Liver (tissue), 9 donors: ENCODE measurements around the gene KCNIP4. TPM values are rescaled to one million over a fixed set of nuclear protein-coding genes. Genes with fewer than 3 reads are reported as not detected.

Experiments
- DNase-seq: peaks from one replicate; pipeline ENCODE4 v3.0.0-alpha.2; 2017; ENCODE audit warnings: low spot score
- H3K27ac ChIP-seq, 2 donors: one replicate each; pipeline ENCODE4 v1.7.0; 2013; ENCODE audit warnings: inconsistent platforms in 2 of 2, low read length in 2 of 2, control low read depth in 1 of 2, low read depth in 1 of 2, mild to moderate bottlenecking in 1 of 2
- H3K27me3 ChIP-seq, 4 donors: one replicate each; pipeline versions ENCODE4 v1.6.1 to v1.7.0; 2013; ENCODE audit warnings: low read length in 3 of 4, inconsistent platforms in 1 of 4, mild to moderate bottlenecking in 1 of 4, moderate library complexity in 1 of 4; ENCODE audit not compliant: control insufficient read depth in 4 of 4, insufficient read depth in 4 of 4
- H3K36me3 ChIP-seq, 4 donors: one replicate each; pipeline versions ENCODE4 v1.6.1 to v1.7.0; 2013; ENCODE audit warnings: low read length in 3 of 4, mild to moderate bottlenecking in 3 of 4, low read depth in 1 of 4, moderate library complexity in 1 of 4; ENCODE audit not compliant: control insufficient read depth in 4 of 4, insufficient read depth in 3 of 4
- H3K4me1 ChIP-seq, 4 donors: one replicate each; pipeline versions ENCODE4 v1.6.1 to v1.7.0; 2013; ENCODE audit warnings: low read length in 3 of 4, mild to moderate bottlenecking in 3 of 4, moderate library complexity in 1 of 4; ENCODE audit not compliant: control insufficient read depth in 4 of 4, insufficient read depth in 4 of 4
- H3K4me3 ChIP-seq, 3 donors: one replicate each; pipeline versions ENCODE4 v1.6.1 to v1.7.0; 2013; ENCODE audit warnings: low read length in 3 of 3, control low read depth in 1 of 3, low read depth in 1 of 3, mild to moderate bottlenecking in 1 of 3
- H3K9ac ChIP-seq, 2 donors: one replicate each; pipeline ENCODE4 v1.7.0; 2013; ENCODE audit warnings: low read length in 2 of 2, mild to moderate bottlenecking in 2 of 2, moderate library complexity in 2 of 2, control low read depth in 1 of 2, low read depth in 1 of 2
- H3K9me3 ChIP-seq, 4 donors: one replicate each; pipeline versions ENCODE4 v1.6.1 to v1.7.0; 2013; ENCODE audit warnings: low read length in 3 of 4; ENCODE audit not compliant: control insufficient read depth in 4 of 4
- EGR1 ChIP-seq, 2 donors: IDR thresholded peaks; 2 replicates each; pipeline ENCODE4 v1.6.1; 2016 to 2018; ENCODE audit warnings: antibody characterized with exemption in 2 of 2, low read depth in 2 of 2
- FOXA1 ChIP-seq: IDR thresholded peaks from 2 replicates; pipeline ENCODE4 v1.6.1; 2016; ENCODE audit warnings: antibody characterized with exemption
- FOXA2 ChIP-seq: IDR thresholded peaks from 2 replicates; pipeline ENCODE4 v1.6.1; 2016; ENCODE audit warnings: antibody characterized with exemption
- GABPA ChIP-seq, 2 donors: IDR thresholded peaks in 1 of 2; conservative IDR thresholded peaks in 1 of 2; 2 replicates each; pipeline ENCODE4 v1.6.1; 2016; ENCODE audit warnings: antibody characterized with exemption in 2 of 2, mild to moderate bottlenecking in 1 of 2, moderate library complexity in 1 of 2
- HNF4A ChIP-seq, 2 donors: conservative IDR thresholded peaks; 2 replicates each; pipeline ENCODE4 v1.6.1; 2016; ENCODE audit warnings: antibody characterized with exemption in 2 of 2, mild to moderate bottlenecking in 2 of 2
- HNF4G ChIP-seq: IDR thresholded peaks from 2 replicates; pipeline ENCODE4 v1.6.1; 2016; ENCODE audit warnings: antibody characterized with exemption
- NR2F2 ChIP-seq: IDR thresholded peaks from 2 replicates; pipeline ENCODE4 v1.6.1; 2016; ENCODE audit warnings: antibody characterized with exemption
- RAD21 ChIP-seq, 2 donors: IDR thresholded peaks; 2 replicates each; pipeline ENCODE4 v1.6.1; 2016; ENCODE audit warnings: antibody characterized with exemption in 2 of 2, mild to moderate bottlenecking in 2 of 2
- RXRA ChIP-seq, 2 donors: IDR thresholded peaks; 2 replicates each; pipeline ENCODE4 v1.6.1; 2017 to 2018; ENCODE audit warnings: antibody characterized with exemption in 2 of 2, mild to moderate bottlenecking in 1 of 2
- SP1 ChIP-seq: IDR thresholded peaks from 2 replicates; pipeline ENCODE4 v1.6.1; 2018; ENCODE audit warnings: antibody characterized with exemption, mild to moderate bottlenecking
- TAF1 ChIP-seq: conservative IDR thresholded peaks from 2 replicates; pipeline ENCODE4 v1.6.1; 2016; ENCODE audit warnings: antibody characterized with exemption, mild to moderate bottlenecking
- YY1 ChIP-seq: IDR thresholded peaks from 2 replicates; pipeline ENCODE4 v1.6.1; 2016; ENCODE audit warnings: antibody characterized with exemption, mild to moderate bottlenecking
- WGBS: extraction: QIAGEN DNeasy Blood & Tissue Kit; methylation state at CpG from one replicate; pipeline ENCODE4 v1.1.7; 2013; 5-methylcytosine and 5-hydroxymethylcytosine counted together
- polyA plus RNA-seq, 2 donors: library from polyadenylated mRNA; stranded (reverse) in 1 of 2; unstranded in 1 of 2; fragments of 200-250 nt in 1 of 2; fragments of >200 nt in 1 of 2; fragmentation: Nextera tagmentation in 1 of 2; extraction: Ambion mirVana in 1 of 2; gene quantifications; one replicate each; pipeline versions ENCODE4 v1.2.1 to v1.2.3, GENCODE V29; 2013 to 2015
- total RNA-seq, 2 donors: library from RNA; depleted of rRNA; stranded (reverse); fragments of >200 nt; gene quantifications; one replicate each; pipeline ENCODE4 v1.2.3, GENCODE V29; 2014
- TF ChIP-seq, protein P1 (sequence below): IDR thresholded peaks from 2 replicates; pipeline ENCODE4 v1.6.1; 2016; ENCODE audit warnings: antibody characterized with exemption
- TF ChIP-seq, protein P2 (sequence below): IDR thresholded peaks from 2 replicates; pipeline ENCODE4 v1.6.1; 2016; ENCODE audit warnings: antibody characterized with exemption
- TF ChIP-seq, protein P3 (sequence below): IDR thresholded peaks from 2 replicates; pipeline ENCODE4 v1.6.1; 2016; ENCODE audit warnings: antibody characterized with exemption, mild to moderate bottlenecking
- donor health status: healthy.
- donor health status: healthy.
- donor health status: healthy.
- donor health status: healthy.
- donor health status: healthy.

KCNIP4 gene
- total and polyA plus RNA-seq, 4 donors: 0.08 to 0.14 TPM; not detected in 2

DNA sequence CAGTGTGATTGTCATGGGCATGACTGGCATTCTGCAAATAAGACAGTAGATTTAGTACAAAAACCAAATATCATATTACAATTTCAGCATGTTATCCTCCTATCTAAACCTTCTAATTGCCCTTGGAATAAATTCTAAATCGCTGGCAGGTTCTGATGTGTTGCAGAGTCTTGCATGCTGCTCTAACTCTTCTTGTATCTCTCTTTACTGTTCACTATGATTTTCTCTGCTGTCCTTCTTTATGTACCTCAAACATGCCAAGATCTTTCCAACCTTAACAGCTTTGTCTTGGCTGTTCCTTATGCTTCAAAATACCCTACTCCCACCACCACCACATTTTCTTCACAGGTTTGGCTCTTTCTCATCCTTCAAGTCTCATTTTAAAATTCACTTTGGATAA, 43.0 kb upstream of the KCNIP4 start (continued):
- TF ChIP-seq FOXA2 (no peak), NR2F2 (no peak), HNF4G (no peak), RAD21 (IDR thresholded peaks at IDR 0.05) (no peak), FOXA1 (no peak)
- TF ChIP-seq, protein P1, sequence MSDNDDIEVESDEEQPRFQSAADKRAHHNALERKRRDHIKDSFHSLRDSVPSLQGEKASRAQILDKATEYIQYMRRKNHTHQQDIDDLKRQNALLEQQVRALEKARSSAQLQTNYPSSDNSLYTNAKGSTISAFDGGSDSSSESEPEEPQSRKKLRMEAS: no peak

GRCh38 chr4:21991050-21991449, 42.5 kb upstream of the KCNIP4 start:
- no peaks in the 10 kb centered on the region for H3K36me3 ChIP-seq
- WGBS: 46% methylated on average over 2 of the region's 2 CpGs
- no peak overlapping the region for H3K9ac ChIP-seq
- H3K27ac ChIP-seq: no peak overlapping the region
- no peaks in the 10 kb centered on the region for H3K4me1 ChIP-seq
- no peaks in the 10 kb centered on the region for H3K27me3 ChIP-seq
- peaks cover 0 to 3% (median 0%) of the 10 kb centered on the region in 4 donors for H3K9me3 ChIP-seq
- DNase-seq: no peak
- TF ChIP-seq SP1 (no peak), RAD21 (IDR thresholded peaks at IDR 0.05) (no peak)
- TF ChIP-seq, protein P2, sequence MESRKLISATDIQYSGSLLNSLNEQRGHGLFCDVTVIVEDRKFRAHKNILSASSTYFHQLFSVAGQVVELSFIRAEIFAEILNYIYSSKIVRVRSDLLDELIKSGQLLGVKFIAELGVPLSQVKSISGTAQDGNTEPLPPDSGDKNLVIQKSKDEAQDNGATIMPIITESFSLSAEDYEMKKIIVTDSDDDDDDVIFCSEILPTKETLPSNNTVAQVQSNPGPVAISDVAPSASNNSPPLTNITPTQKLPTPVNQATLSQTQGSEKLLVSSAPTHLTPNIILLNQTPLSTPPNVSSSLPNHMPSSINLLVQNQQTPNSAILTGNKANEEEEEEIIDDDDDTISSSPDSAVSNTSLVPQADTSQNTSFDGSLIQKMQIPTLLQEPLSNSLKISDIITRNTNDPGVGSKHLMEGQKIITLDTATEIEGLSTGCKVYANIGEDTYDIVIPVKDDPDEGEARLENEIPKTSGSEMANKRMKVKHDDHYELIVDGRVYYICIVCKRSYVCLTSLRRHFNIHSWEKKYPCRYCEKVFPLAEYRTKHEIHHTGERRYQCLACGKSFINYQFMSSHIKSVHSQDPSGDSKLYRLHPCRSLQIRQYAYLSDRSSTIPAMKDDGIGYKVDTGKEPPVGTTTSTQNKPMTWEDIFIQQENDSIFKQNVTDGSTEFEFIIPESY: no peak
- H3K4me3 ChIP-seq: no peak overlapping the region

- Histone ChIP-seq H3K27me3 (peaks cover 0 to 2% (median 0%) of the 10 kb centered on the region in 4 donors), H3K4me1 (no peaks in the 10 kb centered on the region), H3K9me3 (no peaks in the 10 kb centered on the region), H3K27ac (no peak overlapping the region), H3K9ac (no peak overlapping the region), H3K36me3 (no peaks in the 10 kb centered on the region), H3K4me3 (no peak overlapping the region)
- DNase-seq: no peak
- WGBS: 25% methylated on average over 1 of the region's 1 CpG
- no peak for TF ChIP-seq TAF1
- TF ChIP-seq, protein P3, sequence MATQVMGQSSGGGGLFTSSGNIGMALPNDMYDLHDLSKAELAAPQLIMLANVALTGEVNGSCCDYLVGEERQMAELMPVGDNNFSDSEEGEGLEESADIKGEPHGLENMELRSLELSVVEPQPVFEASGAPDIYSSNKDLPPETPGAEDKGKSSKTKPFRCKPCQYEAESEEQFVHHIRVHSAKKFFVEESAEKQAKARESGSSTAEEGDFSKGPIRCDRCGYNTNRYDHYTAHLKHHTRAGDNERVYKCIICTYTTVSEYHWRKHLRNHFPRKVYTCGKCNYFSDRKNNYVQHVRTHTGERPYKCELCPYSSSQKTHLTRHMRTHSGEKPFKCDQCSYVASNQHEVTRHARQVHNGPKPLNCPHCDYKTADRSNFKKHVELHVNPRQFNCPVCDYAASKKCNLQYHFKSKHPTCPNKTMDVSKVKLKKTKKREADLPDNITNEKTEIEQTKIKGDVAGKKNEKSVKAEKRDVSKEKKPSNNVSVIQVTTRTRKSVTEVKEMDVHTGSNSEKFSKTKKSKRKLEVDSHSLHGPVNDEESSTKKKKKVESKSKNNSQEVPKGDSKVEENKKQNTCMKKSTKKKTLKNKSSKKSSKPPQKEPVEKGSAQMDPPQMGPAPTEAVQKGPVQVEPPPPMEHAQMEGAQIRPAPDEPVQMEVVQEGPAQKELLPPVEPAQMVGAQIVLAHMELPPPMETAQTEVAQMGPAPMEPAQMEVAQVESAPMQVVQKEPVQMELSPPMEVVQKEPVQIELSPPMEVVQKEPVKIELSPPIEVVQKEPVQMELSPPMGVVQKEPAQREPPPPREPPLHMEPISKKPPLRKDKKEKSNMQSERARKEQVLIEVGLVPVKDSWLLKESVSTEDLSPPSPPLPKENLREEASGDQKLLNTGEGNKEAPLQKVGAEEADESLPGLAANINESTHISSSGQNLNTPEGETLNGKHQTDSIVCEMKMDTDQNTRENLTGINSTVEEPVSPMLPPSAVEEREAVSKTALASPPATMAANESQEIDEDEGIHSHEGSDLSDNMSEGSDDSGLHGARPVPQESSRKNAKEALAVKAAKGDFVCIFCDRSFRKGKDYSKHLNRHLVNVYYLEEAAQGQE: no peak
- TF ChIP-seq, protein P2: no peak
- no peak for TF ChIP-seq HNF4G
- no peak for TF ChIP-seq EGR1 (IDR thresholded peaks at IDR 0.05; ENCODE audit: low read depth in 2 of 2)
- no peak for TF ChIP-seq HNF4A (conservative IDR thresholded peaks at IDR 0.05)
- TF ChIP-seq RXRA (IDR thresholded peaks at IDR 0.05): no peak
- no peak for TF ChIP-seq FOXA1
- TF ChIP-seq GABPA (IDR thresholded peaks at IDR 0.05 in 1 of 2, conservative IDR thresholded peaks at IDR 0.05 in 1 of 2): no peak
- no peak for TF ChIP-seq YY1
- no peak for TF ChIP-seq RAD21 (IDR thresholded peaks at IDR 0.05)
These were observed 40.8 kb upstream of the KCNIP4 start for GRCh38 chr4:21989351-21989750.
